ENCODE results near the gene WDFY2.

WDFY2 gene

DNA sequence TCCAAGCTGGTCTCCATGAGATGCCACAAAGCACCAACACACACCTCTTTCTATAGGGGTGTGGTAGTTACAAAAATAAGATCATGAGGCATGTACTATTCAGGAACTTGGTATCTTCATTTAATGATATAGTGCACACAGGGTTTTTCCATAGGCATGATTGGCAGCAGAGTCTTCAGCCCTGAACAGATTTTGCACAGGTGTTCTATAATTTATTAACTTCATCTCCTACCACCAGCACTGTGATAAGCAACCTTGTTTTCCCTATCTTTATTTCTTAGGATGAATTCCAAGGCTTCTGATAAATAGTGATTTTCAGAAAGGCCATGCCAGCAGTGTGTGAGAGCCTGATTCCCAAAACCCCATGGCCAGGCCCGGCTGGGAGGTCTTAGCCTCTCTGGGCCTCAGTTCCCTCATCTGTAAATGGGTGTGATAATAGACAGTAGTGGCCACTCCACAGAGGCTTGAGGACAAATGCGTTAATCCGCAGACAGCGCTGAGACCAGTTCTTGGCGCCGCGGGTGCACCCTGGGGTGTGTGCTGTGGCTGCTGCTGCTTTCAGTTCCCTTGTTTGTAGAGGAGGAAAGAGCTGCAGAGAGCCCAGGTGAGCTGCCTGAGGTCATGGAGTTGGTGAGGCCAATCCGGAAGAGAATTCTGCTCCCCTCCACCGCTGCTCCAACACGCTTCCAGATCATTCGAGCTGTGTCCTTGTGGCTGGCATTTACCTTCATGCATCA is 186.6 kb downstream of the WDFY2 start:
- Histone ChIP-seq H3K9ac (ENCODE audit: low read depth, low read length, poor library complexity) (no peak overlapping the region), H3K27me3 (ENCODE audit: control insufficient read depth in 3 of 3, insufficient read depth in 3 of 3, low read depth in 1 of 3, low read length in 3 of 3) (no peaks in the 10 kb centered on the region), H4K91ac (ENCODE audit: low read depth, low read length, poor library complexity) (no peak overlapping the region), H3K9me3 (replicated peaks in 1 of 2; ENCODE audit: control insufficient read depth in 2 of 2, insufficient read depth in 1 of 2, low read depth in 1 of 2, low read length in 2 of 2) (no peaks in the 10 kb centered on the region), H3K4me3 (ENCODE audit: low read length in 2 of 2) (no peak overlapping the region), H2AFZ (ENCODE audit: low read length) (no peak overlapping the region), H3K79me1 (ENCODE audit: low read depth, low read length) (no peaks in the 10 kb centered on the region), H3K4me1 (ENCODE audit: control insufficient read depth in 2 of 2, insufficient read depth in 1 of 2, low read depth in 1 of 2, low read length in 2 of 2) (peaks cover 0 to 3% of the 10 kb centered on the region in 2 donors), H3K36me3 (replicated peaks in 1 of 2; ENCODE audit: control insufficient read depth in 2 of 2, insufficient read depth in 2 of 2, low read length in 2 of 2) (peaks cover 0 to 13% of the 10 kb centered on the region in 2 donors), H3K27ac (replicated peaks; ENCODE audit: low read length) (no peak overlapping the region), H4K8ac (ENCODE audit: low read depth, low read length) (no peak overlapping the region), H2BK120ac (ENCODE audit: low read depth, low read length) (no peak overlapping the region), H3K4me2 (ENCODE audit: insufficient read depth, low read length, poor library complexity, severe bottlenecking) (no peak overlapping the region), H3K18ac (ENCODE audit: low read length) (no peak overlapping the region), H2BK5ac (ENCODE audit: low read length) (no peak overlapping the region), H3K14ac (ENCODE audit: low read length) (no peak overlapping the region), H2AK5ac (ENCODE audit: low read depth, low read length) (no peak overlapping the region), H2BK12ac (ENCODE audit: low read length) (no peak overlapping the region), H3K4ac (ENCODE audit: low read length) (no peak overlapping the region), H3K23ac (ENCODE audit: low read depth, low read length, poor library complexity) (no peak overlapping the region), H2BK15ac (ENCODE audit: low read length) (no peak overlapping the region)
- no CpG with 5 or more reads among the region's 11 CpGs for WGBS, 2 donors (ENCODE audit: extremely low coverage in 2 of 2, insufficient read length in 2 of 2, insufficient replicate concordance in 1 of 2)
- no peak for DNase-seq (ENCODE audit: low spot score)

DNA sequence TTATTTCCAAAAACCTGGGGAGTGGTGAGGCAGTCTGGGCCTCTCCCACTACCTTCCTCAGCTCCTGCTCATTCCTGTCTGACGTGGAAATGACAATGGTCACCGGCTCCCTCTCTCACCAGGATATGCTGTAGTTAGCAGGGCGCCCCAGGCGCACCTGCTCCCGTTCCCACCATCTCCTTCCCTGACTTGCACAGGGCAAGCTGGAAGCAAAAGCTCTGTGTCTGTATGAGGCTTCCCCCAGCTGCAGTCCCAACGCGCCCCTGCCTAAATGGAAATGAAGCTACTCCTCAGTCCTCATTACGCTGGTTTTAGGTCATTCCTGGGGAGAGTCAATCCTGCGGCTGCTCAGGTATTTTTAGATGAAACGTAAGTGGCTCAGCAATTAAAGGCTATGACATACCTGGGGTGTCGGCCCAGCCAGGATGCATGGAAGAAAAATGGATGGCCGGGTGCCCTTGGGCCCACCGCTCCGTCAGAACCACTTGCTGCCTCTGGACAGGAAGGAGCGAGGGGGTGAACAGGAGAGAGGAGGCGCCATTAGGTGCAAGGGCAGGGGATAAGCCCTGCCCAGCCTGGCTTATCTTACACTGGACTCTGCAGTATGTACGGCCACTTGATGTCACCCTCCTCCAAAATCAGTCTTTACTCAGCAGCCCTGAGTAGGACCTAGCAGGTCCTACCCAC is 187.3 kb downstream of the WDFY2 start:
- Histone ChIP-seq H2BK12ac (ENCODE audit: low read length) (no peak overlapping the region), H2BK120ac (ENCODE audit: low read depth, low read length) (no peak overlapping the region), H3K27me3 (ENCODE audit: control insufficient read depth in 3 of 3, insufficient read depth in 3 of 3, low read depth in 1 of 3, low read length in 3 of 3) (no peaks in the 10 kb centered on the region), H3K9me3 (replicated peaks in 1 of 2; ENCODE audit: control insufficient read depth in 2 of 2, insufficient read depth in 1 of 2, low read depth in 1 of 2, low read length in 2 of 2) (no peaks in the 10 kb centered on the region), H2BK15ac (ENCODE audit: low read length) (no peak overlapping the region), H3K27ac (replicated peaks; ENCODE audit: low read length) (no peak overlapping the region), H3K9ac (ENCODE audit: low read depth, low read length, poor library complexity) (no peak overlapping the region), H3K14ac (ENCODE audit: low read length) (no peak overlapping the region), H2BK5ac (ENCODE audit: low read length) (no peak overlapping the region), H3K36me3 (replicated peaks in 1 of 2; ENCODE audit: control insufficient read depth in 2 of 2, insufficient read depth in 2 of 2, low read length in 2 of 2) (peaks cover 0 to 7% of the 10 kb centered on the region in 2 donors), H4K8ac (ENCODE audit: low read depth, low read length) (no peak overlapping the region), H3K4me2 (ENCODE audit: insufficient read depth, low read length, poor library complexity, severe bottlenecking) (no peak overlapping the region), H3K4me3 (ENCODE audit: low read length in 2 of 2) (no peak overlapping the region), H3K18ac (ENCODE audit: low read length) (no peak overlapping the region), H2AK5ac (ENCODE audit: low read depth, low read length) (no peak overlapping the region), H4K91ac (ENCODE audit: low read depth, low read length, poor library complexity) (no peak overlapping the region), H3K79me1 (ENCODE audit: low read depth, low read length) (no peaks in the 10 kb centered on the region), H2AFZ (ENCODE audit: low read length) (no peak overlapping the region), H3K4me1 (ENCODE audit: control insufficient read depth in 2 of 2, insufficient read depth in 1 of 2, low read depth in 1 of 2, low read length in 2 of 2) (peaks cover 0 to 3% of the 10 kb centered on the region in 2 donors), H3K23ac (ENCODE audit: low read depth, low read length, poor library complexity) (no peak overlapping the region), H3K4ac (ENCODE audit: low read length) (no peak overlapping the region)
- no CpG with 5 or more reads among the region's 17 CpGs for WGBS, 2 donors (ENCODE audit: extremely low coverage in 2 of 2, insufficient read length in 2 of 2, insufficient replicate concordance in 1 of 2)
- no peak for DNase-seq (ENCODE audit: low spot score)

DNA sequence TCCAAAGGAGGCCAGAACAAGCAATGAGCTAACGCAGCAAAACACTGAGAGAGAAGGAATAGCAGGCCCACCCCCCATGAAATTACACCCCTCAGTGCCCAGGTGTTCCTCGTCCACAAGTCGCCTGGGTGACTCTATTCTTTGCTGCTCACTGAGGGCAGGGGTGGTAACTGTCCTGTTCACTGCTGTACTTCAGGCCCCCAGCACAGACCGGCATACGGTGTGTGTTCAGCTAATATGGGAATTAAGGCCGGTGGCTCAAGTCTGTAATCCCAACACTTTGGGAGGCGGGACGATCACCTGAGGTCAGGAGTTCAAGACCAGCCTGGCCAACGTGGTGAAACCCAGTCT is 187.8 kb downstream of the WDFY2 start:
- no CpG with 5 or more reads among the region's 9 CpGs for WGBS, 2 donors (ENCODE audit: extremely low coverage in 2 of 2, insufficient read length in 2 of 2, insufficient replicate concordance in 1 of 2)
- no peak for DNase-seq (ENCODE audit: low spot score)
- H2AFZ ChIP-seq (ENCODE audit: low read length) = no peak overlapping the region
- no peak overlapping the region for H3K14ac ChIP-seq (ENCODE audit: low read length)
- H3K27ac ChIP-seq (replicated peaks; ENCODE audit: low read length) = no peak overlapping the region
- no peak overlapping the region for H3K4me3 ChIP-seq (ENCODE audit: low read length in 2 of 2)
- no peaks in the 10 kb centered on the region for H3K79me1 ChIP-seq (ENCODE audit: low read depth, low read length)
- no peak overlapping the region for H4K8ac ChIP-seq (ENCODE audit: low read depth, low read length)
- no peak overlapping the region for H2BK15ac ChIP-seq (ENCODE audit: low read length)
- H3K27me3 ChIP-seq (ENCODE audit: control insufficient read depth in 3 of 3, insufficient read depth in 3 of 3, low read depth in 1 of 3, low read length in 3 of 3) = no peaks in the 10 kb centered on the region
- no peaks in the 10 kb centered on the region for H3K9me3 ChIP-seq (replicated peaks in 1 of 2; ENCODE audit: control insufficient read depth in 2 of 2, insufficient read depth in 1 of 2, low read depth in 1 of 2, low read length in 2 of 2)
- H2AK5ac ChIP-seq (ENCODE audit: low read depth, low read length) = no peak overlapping the region
- no peak overlapping the region for H3K4ac ChIP-seq (ENCODE audit: low read length)
- H2BK120ac ChIP-seq (ENCODE audit: low read depth, low read length) = no peak overlapping the region
- no peak overlapping the region for H3K23ac ChIP-seq (ENCODE audit: low read depth, low read length, poor library complexity)
- H3K36me3 ChIP-seq (replicated peaks in 1 of 2; ENCODE audit: control insufficient read depth in 2 of 2, insufficient read depth in 2 of 2, low read length in 2 of 2) = peaks cover 0 to 2% of the 10 kb centered on the region in 2 donors
- H2BK12ac ChIP-seq (ENCODE audit: low read length) = no peak overlapping the region
- H2BK5ac ChIP-seq (ENCODE audit: low read length) = no peak overlapping the region
- no peak overlapping the region for H3K4me2 ChIP-seq (ENCODE audit: insufficient read depth, low read length, poor library complexity, severe bottlenecking)
- H3K4me1 ChIP-seq (ENCODE audit: control insufficient read depth in 2 of 2, insufficient read depth in 1 of 2, low read depth in 1 of 2, low read length in 2 of 2) = peaks cover 0 to 3% of the 10 kb centered on the region in 2 donors
- no peak overlapping the region for H4K91ac ChIP-seq (ENCODE audit: low read depth, low read length, poor library complexity)
- no peak overlapping the region for H3K9ac ChIP-seq (ENCODE audit: low read depth, low read length, poor library complexity)
- H3K18ac ChIP-seq (ENCODE audit: low read length) = no peak overlapping the region

DNA sequence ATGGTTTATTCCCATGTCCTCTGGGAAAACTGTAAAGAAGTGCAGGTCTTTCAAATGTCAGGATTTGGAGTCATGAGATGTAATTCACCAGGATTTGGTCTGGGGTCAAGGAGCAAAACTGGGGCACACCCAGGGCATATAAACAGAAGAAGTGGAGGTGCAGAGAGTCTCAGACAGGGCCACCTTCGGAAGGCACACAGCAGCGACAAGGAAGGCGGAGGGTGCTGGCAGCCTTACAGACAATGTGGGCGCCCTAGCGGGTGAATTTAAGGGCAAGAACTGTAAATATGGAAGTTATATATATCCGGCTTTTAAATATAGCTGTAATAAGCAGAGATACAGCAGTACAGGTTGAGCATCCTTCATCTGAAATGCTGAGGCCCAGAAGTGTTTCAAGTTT is 188.5 kb downstream of the WDFY2 start:
- Histone ChIP-seq H3K9ac (ENCODE audit: low read depth, low read length, poor library complexity) (no peak overlapping the region), H4K8ac (ENCODE audit: low read depth, low read length) (no peak overlapping the region), H2BK12ac (ENCODE audit: low read length) (no peak overlapping the region), H2BK15ac (ENCODE audit: low read length) (no peak overlapping the region), H3K27me3 (ENCODE audit: control insufficient read depth in 3 of 3, insufficient read depth in 3 of 3, low read depth in 1 of 3, low read length in 3 of 3) (no peaks in the 10 kb centered on the region), H3K36me3 (replicated peaks in 1 of 2; ENCODE audit: control insufficient read depth in 2 of 2, insufficient read depth in 2 of 2, low read length in 2 of 2) (no peaks in the 10 kb centered on the region), H3K4ac (ENCODE audit: low read length) (no peak overlapping the region), H3K23ac (ENCODE audit: low read depth, low read length, poor library complexity) (no peak overlapping the region), H2BK5ac (ENCODE audit: low read length) (no peak overlapping the region), H3K27ac (replicated peaks; ENCODE audit: low read length) (no peak overlapping the region), H2BK120ac (ENCODE audit: low read depth, low read length) (no peak overlapping the region), H3K9me3 (replicated peaks in 1 of 2; ENCODE audit: control insufficient read depth in 2 of 2, insufficient read depth in 1 of 2, low read depth in 1 of 2, low read length in 2 of 2) (no peaks in the 10 kb centered on the region), H3K4me3 (ENCODE audit: low read length in 2 of 2) (no peak overlapping the region), H2AFZ (ENCODE audit: low read length) (no peak overlapping the region), H3K4me2 (ENCODE audit: insufficient read depth, low read length, poor library complexity, severe bottlenecking) (no peak overlapping the region), H3K4me1 (ENCODE audit: control insufficient read depth in 2 of 2, insufficient read depth in 1 of 2, low read depth in 1 of 2, low read length in 2 of 2) (peaks cover under 1 to 3% of the 10 kb centered on the region in 2 donors), H3K79me1 (ENCODE audit: low read depth, low read length) (no peaks in the 10 kb centered on the region), H3K18ac (ENCODE audit: low read length) (no peak overlapping the region), H4K91ac (ENCODE audit: low read depth, low read length, poor library complexity) (no peak overlapping the region), H2AK5ac (ENCODE audit: low read depth, low read length) (no peak overlapping the region), H3K14ac (ENCODE audit: low read length) (no peak overlapping the region)
- DNase-seq (ENCODE audit: low spot score) = no peak
- WGBS, 2 donors (ENCODE audit: extremely low coverage in 2 of 2, insufficient read length in 2 of 2, insufficient replicate concordance in 1 of 2) = no CpG with 5 or more reads among the region's 6 CpGs
